Colon (tissue), 2 donors: ENCODE measurements around the gene UGT1A1.
A peak's percentile ranks its signal among the peaks of the same experiment; 100 is the strongest.
"Not testable (repeated sequence)": the region's sequence is repeated elsewhere in the genome, so short reads cannot be mapped to it uniquely, and the experiment has no call there.

Experiments
- FAIRE-seq: peaks from 2 replicates; lab custom pipeline; 2012; peaks lifted over from hg19 to GRCh38; lab: Jason Lieb, UNC
- donor health status: control.
- donor health status: control.

Gene UGT1A1

DNA sequence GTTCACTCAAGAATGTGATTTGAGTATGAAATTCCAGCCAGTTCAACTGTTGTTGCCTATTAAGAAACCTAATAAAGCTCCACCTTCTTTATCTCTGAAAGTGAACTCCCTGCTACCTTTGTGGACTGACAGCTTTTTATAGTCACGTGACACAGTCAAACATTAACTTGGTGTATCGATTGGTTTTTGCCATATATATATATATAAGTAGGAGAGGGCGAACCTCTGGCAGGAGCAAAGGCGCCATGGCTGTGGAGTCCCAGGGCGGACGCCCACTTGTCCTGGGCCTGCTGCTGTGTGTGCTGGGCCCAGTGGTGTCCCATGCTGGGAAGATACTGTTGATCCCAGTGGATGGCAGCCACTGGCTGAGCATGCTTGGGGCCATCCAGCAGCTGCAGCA is at the start of gene UGT1A1:
TSS of gene UGT1A1 (plus strand) at position 228 of the 400 bp plus-strand sequence. CDS start at position 246, 18 bp downstream.
- no peak for FAIRE-seq

DNA sequence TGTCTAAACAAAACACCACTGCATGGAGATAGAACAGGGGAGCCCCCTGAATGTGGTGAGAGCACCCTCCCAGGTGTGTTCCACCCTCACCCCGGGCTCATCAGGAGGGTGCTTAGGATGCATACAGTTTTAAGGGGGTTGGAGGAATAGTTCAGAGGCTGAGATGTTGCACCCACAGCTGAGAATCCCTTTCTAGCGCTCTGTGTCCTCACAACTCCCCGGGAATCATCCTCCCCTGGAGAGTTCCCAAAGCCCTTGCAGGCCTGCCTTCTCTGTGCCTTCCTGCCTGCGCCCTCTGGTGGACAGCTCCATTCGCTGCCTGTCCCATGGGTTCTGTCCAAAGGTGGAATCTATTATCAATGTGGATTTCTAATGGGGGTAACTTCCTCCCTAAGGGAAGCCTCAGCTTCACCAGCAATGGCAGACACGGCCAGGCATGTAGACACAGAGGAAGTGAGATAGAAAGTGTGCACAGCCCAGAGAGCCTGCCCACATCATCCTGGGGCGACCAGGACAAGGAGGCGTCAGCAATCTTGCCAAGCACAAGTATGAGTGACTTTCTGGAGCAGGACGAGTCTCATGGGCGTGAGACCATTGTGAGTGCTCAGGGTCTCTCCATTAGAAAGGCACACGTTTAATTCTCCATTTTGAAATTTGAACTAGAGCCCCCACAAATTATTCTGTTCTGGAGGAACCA is 48.6 kb upstream of the UGT1A1 start:
- FAIRE-seq = no peak

DNA sequence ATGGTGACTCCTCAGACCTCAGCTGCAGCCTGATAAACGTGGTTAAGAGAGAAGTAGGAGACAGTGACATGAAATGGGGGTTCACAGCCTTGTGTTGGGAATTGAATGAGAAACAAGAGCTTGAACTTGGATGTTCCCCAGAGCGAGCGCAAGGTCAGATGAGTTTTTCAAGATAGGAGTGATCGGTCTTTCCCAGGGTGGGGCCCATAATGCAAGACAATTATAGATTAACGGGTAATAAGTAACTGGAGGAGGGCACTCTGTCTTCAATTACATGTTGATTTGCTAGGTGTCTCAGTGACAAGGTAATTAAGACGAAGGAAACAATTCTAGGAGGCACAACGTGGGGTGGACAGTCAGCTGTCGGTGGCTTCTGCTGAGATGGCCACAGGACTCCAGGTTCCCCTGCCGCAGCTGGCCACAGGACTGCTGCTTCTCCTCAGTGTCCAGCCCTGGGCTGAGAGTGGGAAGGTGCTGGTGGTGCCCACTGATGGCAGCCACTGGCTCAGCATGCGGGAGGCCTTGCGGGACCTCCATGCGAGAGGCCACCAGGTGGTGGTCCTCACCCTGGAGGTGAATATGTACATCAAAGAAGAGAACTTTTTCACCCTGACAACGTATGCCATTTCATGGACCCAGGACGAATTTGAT is 47.3 kb upstream of the UGT1A1 start, which contains the start of gene UGT1A5:
TSS of gene UGT1A5 (plus strand) at position 297 of the 651 bp plus-strand sequence. CDS start at position 382, 85 bp downstream.
- no peak for FAIRE-seq

DNA sequence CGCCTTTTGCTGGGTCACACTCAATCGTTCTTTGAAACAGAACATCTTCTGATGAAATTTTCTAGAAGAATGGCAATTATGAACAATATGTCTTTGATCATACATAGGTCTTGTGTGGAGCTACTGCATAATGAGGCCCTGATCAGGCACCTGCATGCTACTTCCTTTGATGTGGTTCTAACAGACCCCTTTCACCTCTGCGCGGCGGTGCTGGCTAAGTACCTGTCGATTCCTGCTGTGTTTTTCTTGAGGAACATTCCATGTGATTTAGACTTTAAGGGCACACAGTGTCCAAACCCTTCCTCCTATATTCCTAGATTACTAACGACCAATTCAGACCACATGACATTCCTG is 46.8 kb upstream of the UGT1A1 start:
- FAIRE-seq = no peak

DNA sequence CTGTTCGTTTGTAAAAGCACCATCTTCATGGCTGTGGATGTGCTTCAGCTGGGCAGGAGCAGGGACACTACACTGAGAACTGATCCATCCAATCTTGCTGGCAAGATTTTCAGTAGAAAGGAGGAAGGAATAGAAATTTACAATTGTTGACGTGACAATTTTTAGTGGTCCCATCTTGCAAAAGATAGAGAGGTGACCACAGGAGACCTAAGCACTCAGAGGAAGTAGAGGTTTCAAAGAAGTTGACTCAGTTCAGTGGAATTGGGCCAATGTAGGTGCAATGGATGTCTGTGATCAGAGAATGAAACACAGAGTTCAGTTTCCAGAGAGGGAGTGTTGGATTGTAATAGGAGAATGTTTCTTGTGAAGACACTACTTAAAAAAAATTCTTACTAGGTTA is 45.9 kb upstream of the UGT1A1 start:
- FAIRE-seq = no peak

DNA sequence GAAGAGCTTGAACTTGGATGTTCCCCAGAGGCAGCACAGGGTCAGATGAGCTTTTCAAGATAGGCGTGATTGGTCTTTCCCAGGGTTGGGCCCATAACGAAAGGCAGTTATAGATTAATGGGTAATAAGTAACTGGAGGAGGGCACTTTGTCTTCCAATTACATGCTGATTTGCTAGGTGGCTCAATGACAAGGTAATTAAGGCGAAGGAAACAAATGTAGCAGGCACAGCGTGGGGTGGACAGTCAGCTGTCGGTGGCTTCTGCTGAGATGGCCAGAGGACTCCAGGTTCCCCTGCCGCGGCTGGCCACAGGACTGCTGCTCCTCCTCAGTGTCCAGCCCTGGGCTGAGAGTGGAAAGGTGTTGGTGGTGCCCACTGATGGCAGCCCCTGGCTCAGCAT is 41.5 kb upstream of the UGT1A1 start, which contains the start of gene UGT1A4:
TSS of gene UGT1A4 (plus strand) at position 185 of the 400 bp plus-strand sequence. CDS start at position 270, 85 bp downstream.
- FAIRE-seq = no peak

DNA sequence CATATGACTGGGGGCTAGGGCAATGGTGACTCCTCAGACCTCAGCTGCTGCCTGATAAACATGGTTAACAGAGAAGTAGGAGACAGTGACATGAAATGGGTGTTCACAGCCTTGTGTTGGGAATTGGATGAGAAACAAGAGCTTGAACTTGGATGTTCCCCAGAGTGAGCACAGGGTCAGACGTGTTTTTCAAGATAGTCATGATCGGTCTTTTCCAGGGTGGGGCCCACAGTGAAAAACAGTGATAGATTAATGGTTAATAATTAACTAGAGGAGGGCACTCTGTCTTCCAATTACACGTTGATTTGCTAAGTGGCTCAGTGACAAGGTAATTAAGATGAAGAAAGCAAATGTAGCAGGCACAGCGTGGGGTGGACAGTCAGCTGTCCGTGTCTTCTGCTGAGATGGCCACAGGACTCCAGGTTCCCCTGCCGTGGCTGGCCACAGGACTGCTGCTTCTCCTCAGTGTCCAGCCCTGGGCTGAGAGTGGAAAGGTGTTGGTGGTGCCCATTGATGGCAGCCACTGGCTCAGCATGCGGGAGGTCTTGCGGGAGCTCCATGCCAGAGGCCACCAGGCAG is 31.3 kb upstream of the UGT1A1 start, which contains the start of gene UGT1A3:
TSS of gene UGT1A3 (plus strand) at position 320 of the 579 bp plus-strand sequence. CDS start at position 405, 85 bp downstream.
- no peak for FAIRE-seq

DNA sequence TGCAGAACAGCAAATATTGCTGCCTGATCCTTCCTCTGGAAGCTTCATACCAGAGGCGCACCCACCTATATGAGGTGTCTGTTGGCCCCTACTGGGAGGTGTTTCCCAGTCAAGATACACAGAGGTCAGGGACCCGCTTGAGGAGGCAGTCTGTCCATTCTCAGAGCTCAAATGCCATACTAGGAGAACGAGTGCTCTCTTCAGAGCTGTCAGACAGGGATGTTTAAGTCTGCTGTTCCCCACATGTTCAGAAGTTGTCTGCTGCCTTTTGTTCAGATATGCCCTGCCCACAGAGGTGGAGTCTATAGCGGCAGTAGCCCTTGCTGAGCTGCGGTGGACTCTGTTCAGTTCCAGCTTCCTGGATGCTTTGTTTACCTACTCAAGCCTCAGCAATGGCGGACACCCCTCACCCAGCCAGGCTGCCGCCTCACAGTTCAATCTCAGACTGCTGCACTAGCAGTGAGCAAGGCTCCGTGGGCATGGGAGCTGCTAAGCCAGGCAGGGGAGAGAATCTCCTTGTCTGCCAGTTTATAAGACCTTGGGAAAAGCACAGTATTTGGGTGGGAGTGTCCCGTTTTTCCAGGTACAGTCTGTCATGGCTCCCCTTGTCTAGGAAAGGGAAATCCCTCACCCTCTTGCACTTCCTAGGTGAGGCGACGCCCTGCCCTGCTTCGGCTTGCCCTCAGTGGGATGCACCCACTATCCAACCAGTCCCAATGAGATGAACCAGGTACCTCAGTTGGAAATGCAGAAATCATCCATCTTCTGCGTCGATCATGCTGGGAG is 23.0 kb upstream of the UGT1A1 start:
- not testable (repeated sequence) for FAIRE-seq

DNA sequence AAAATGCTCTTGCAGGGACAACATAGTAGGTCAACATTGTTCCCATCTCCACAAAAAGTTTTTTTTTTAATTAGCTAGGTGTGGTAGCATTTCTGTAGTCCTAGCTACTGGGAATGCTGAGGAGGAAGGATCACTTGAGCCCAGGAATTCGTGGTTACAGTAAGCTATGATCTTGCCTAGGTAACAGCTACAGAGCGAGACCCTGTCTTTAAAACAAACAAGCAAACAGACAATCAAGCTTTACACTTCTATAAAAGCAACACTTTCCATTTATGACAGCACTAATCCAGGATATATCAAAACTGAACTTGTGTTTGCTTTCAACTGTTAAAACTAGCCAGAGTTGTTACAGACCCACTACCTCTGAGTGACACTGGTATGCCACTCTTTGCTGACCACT is 19.2 kb upstream of the UGT1A1 start:
- no peak for FAIRE-seq

DNA sequence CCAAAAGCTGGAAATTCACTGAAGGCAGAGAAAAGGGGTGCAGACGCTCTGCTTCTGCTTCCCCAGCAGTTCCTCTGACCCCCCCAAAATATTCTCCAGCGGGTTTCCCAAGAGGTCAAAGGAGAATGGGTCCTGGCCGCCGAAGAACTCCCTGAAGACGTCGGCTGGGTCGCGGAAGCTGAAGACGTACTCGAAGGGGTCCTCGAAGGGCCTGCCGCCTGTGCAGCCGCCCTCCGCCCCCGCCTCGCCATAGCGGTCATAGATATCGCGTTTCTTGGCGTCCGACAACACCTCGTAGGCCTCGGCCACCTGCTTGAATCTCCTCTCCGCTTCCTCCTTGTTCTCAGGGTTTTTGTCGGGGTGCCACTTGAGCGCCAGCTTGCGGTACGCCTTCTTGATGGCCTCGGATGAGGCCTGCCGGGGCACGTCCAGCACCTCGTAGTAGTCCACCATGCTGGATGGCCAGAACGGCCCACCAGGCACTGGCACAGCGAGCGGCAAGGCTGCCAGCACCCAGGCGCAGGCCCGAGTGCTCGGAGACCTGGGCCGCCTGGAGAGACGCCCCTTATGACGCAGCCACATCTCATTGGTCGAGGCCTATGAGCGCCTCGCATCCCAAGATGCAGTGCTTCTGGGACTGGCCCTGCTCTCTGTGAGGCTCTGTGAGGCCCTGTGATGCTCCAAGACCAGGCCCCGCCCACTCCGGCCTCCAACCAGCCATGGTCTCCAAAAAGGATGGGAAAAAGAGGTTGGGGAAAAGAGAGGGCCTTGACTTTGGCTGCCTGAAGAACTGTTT is 16.4 kb upstream of the UGT1A1 start:
- no peak for FAIRE-seq

DNA sequence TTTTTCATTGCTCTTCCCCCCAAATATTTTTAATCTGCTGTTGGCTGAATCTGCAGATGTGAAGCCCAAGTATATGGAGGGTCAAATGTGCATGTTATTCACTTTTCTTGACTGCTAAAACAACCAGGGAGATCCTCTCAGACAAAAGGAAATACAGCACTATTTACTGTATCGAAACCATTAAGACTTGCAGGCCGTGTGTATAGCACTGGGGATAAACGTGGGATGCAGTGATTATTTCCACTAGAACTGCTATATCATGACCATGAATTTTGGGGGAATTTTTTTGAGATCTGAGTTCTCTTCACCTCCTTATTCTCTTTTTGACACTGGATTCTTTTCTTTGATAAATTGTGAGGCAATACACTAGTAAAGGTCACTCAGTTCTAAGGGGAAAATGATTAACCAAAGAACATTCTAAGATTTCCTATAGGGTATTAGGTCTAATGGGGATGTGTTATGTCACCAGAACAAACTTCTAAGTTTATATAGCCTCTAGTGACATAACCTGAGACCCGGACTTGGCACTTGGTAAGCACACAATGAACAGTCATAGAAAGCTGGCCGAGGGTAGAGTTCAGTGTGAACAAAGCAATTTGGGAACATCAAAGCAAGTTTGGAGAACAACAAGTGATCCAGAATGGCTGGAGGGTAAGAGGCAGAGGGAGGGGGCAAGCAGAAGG is 14.9 kb upstream of the UGT1A1 start:
- FAIRE-seq = no peak

DNA sequence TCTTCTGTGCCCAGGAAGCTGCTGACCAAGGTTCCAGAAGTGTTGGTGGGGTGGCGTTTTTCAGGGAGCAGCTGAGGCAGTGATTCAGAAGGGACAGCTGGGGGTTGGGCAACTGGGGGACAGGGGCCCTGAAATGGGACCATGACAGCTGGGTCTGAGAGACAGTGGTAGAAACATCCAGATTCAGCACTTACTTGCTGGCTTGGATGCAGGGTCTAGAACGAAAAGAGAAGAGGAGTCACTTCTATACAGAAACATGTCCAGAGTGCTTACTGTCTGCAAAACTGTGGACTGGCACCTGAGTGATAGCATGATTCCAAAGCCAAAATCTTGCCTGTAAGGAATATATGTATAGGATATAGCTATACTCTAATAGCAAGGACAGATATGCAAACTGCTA is 14.2 kb upstream of the UGT1A1 start:
- FAIRE-seq = not testable (repeated sequence)

DNA sequence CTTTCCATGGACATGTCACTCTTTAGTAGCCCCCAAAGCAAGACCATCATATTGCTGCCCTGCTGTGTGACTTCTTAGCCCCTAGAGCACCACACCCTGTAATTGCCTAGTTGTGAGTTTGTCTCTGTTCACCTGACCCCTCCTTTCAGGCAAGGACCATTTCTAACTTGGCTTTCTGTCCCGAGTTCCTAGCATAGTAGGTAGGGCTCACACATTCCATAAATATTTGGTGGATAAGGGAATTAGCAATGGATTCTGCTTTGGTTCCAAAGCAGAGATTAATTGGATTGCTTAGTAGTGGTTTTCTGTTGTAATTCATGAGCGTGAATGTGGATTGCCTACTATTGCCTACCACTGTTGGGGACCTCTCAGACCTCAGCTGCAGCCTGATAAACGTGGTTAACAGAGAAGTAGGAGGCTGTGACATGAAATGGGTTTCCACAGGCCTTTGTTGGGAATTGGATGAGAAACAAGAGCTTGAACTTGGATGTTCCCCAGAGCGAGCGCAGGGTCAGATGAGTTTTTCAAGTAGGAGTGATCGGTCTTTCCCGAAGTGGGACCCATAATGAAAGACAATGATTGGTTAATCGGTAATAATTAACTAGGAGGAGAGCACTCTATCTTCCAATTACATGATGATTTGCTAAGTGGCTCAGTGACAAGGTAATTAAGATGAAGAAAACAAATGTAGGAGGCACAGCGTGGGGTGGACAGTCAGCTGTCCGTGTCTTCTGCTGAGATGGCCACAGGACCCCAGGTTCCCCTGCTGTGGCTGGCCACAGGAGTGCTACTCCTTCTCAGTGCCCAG is 13.4 kb upstream of the UGT1A1 start:
- FAIRE-seq = no peak

DNA sequence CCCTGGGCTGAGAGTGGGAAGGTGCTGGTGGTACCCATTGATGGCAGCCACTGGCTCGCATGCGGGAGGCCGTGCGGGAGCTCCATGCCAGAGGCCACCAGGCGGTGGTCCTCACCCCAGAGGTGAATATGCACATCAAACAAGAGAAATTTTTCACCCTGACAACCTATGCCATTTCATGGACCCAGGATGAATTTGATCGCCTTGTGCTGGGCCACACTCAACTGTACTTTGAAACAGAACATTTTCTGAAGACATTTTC is 12.9 kb upstream of the UGT1A1 start:
- no peak for FAIRE-seq

DNA sequence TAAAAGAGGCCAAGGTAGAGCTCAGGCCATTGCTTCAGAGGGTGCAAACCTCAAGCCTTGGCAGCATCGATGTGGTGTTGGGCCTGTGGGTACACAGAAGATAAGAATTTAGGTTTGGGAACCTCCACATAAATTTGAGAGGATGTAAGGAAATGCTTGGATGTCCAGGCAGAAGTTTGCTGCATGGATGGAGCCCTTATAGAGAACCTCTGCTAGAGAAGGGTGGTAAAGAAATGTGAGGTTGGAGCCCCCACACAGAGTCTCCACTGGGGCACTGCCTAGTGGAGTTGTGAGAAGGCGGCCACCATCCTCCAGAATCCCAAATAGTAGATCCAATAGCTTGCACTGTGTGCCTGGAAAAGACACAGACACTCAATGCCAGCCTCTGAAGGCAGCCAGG is 9.4 kb upstream of the UGT1A1 start:
- FAIRE-seq = not testable (repeated sequence)

DNA sequence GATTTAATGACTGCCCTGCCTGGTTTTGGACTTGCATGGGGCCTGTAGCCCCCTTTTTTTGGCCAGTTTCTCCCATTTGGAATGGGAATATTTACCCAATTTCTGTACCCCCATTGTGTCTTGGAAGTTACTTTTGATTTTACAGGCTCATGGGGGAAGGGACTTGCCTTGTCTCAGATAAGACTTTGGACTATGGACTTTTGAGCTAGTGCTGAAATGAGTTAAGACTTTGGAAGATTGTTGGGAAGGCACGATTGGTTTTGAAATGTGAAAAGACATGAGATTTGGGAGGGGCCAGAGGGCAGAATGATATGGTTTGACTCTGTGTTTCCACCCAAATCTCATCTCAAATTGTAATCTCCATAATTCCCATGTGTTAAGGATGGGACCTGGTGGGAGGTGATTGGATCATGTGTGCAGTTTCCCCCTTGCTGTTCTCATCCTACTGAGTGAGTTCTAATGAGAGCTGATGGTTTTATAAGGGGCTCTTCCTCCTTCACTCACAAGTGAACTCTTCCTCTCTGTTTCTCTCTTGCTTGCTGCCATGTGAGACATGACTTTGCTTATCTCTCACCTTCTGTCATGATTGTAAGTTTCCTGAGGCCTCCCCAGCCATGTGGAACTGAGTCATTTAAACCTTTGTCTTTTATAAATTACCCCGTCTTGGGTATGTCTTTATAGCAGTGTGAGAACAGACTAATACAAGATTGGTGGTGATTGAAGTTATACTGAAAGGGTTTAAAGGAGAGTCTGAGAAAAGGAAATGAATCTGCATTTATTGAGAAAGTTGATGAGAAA is 8.7 kb upstream of the UGT1A1 start:
- not testable (repeated sequence) for FAIRE-seq

DNA sequence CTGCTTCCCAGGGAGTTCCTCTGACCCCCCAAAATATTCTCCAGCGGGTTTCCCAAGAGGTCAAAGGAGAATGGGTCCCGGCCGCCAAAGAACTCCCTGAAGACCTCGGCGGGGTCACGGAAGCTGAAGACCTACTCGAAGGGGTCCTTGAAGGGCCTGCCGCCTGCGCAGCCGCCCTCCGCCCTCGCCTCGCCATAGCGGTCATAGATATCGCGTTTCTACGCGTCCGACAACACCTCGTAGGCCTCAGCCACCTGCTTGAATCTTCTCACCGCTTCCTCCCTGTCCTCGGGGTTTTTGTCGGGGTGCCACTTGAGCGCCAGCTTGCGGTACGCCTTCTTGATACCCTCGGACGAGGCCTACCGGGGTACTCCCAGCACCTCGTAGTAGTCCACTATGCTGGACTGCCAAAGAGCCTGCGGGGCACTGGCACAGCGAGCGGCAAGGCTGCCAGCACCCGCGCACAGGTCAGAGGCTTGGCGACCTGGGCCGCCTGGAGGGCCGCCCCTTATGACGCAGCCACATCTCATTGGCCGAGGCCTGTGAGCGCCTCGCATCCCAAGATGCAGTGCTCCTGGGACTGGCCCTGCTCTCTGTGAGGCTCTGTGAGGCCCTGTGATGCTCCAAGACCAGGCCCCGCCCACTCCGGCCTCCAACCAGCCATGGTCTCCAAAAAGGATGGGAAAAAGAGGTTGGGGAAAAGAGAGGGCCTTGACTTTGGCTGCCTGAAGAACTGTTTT is 5.0 kb upstream of the UGT1A1 start:
- no peak for FAIRE-seq

DNA sequence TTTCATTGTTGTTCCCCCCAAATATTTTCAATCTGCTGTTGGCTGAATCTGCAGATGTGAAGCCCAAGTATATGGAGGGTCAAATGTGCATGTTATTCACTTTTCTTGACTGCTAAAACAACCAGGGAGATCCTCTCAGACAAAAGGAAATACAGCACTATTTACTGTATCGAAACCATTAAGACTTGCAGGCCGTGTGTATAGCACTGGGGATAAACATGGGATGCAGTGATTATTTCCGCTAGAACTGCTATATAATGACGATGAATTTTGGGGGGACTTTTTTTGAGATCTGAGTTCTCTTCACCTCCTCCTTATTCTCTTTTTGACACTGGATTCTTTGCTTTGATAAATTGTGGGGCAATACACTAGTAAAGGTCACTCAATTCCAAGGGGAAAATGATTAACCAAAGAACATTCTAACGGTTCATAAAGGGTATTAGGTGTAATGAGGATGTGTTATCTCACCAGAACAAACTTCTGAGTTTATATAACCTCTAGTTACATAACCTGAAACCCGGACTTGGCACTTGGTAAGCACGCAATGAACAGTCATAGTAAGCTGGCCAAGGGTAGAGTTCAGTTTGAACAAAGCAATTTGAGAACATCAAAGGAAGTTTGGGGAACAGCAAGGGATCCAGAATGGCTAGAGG is 3.5 kb upstream of the UGT1A1 start:
- peak; percentile 65 for FAIRE-seq
